Sigmoid colon (tissue), 4 donors: ENCODE data around the gene FMNL2.

Source experiments
- POLR2A ChIP-seq, 2 donors: fragments of 450-650 bp; IDR thresholded peaks; one replicate each; pipeline ENCODE4 v1.6.1; 2016; ENCODE audit warnings: antibody characterized with exemption in 2 of 2, mild to moderate bottlenecking in 2 of 2, moderate library complexity in 2 of 2
- POLR2AphosphoS5 ChIP-seq, 4 donors: sonication (generic); formaldehyde crosslinking; IDR thresholded peaks; one replicate each; pipeline ENCODE4 v1.6.1; 2017; ENCODE audit warnings: antibody characterized with exemption in 4 of 4
- TF ChIP-seq, protein P1 (sequence below), 4 experiments: fragments of 450-650 bp in 3 of 4; fragments of 200-600 bp in 1 of 4; IDR thresholded peaks; one replicate each; pipeline ENCODE4 v1.5.1; 2016 to 2019; ENCODE audit warnings: antibody characterized with exemption in 4 of 4, mild to moderate bottlenecking in 3 of 4, moderate library complexity in 2 of 4

DNA sequence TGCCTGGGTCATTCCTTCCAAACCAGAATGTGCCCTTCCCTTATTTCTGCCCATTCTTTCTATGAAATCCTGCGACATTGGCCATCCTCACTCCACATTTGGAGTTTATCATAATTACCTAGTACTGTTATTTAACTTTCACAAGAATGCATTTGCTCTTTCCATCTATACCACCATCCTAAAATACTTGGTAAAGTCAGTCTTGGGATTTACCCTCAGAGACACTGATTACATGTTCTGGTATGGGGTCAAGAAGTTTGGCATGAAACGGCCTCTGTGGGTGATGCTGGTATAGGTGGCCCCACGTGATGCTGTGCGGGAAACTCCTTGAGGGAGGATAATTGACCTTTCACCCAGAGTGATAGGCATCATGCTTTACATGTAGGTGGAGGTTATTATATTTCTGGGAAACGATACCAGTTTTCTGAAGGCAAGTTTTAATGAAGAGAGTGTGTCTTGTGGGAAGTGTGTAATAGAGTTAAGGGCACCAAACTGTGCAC is 123.5 kb downstream of the FMNL2 start:
- TF ChIP-seq, protein P1, sequence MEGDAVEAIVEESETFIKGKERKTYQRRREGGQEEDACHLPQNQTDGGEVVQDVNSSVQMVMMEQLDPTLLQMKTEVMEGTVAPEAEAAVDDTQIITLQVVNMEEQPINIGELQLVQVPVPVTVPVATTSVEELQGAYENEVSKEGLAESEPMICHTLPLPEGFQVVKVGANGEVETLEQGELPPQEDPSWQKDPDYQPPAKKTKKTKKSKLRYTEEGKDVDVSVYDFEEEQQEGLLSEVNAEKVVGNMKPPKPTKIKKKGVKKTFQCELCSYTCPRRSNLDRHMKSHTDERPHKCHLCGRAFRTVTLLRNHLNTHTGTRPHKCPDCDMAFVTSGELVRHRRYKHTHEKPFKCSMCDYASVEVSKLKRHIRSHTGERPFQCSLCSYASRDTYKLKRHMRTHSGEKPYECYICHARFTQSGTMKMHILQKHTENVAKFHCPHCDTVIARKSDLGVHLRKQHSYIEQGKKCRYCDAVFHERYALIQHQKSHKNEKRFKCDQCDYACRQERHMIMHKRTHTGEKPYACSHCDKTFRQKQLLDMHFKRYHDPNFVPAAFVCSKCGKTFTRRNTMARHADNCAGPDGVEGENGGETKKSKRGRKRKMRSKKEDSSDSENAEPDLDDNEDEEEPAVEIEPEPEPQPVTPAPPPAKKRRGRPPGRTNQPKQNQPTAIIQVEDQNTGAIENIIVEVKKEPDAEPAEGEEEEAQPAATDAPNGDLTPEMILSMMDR (IDR thresholded peaks at IDR 0.05): no peak
- TF ChIP-seq POLR2A (IDR thresholded peaks at IDR 0.05) (no peak), POLR2AphosphoS5 (IDR thresholded peaks at IDR 0.05) (no peak)
